T-cell (primary cell): Measurements from ENCODE around the gene INSC. TPM values are rescaled to one million over a fixed set of nuclear protein-coding genes. Genes with fewer than 3 reads are reported as not detected.

Experiments used
- ATAC-seq, 4 experiments: fragments of 200-7000 bp in 3 of 4; fragments of 150-1000 bp in 1 of 4; cut with Tn5 transposase; replicated peaks in 1 of 4; 1 replicate in 3 of 4; 2 replicates in 1 of 4; pipeline ENCODE4 v1.10.0; 2021; ENCODE audit warnings: moderate library complexity in 3 of 4, mild to moderate bottlenecking in 2 of 4, moderate number of reproducible peaks in 1 of 4
- CTCF ChIA-PET, 2 donors: fragments of 300-600 bp; sonication (Branson Sonifier 250); formaldehyde crosslinking; loops; one replicate each; lab custom pipeline; 2022; ENCODE audit warnings: antibody characterized with exemption in 2 of 2; lab: Charles Lee
- POLR2A ChIA-PET, 2 donors: fragments of 300-600 bp; sonication (Branson Sonifier 250); formaldehyde crosslinking; loops; one replicate each; lab custom pipeline; 2022; ENCODE audit warnings: antibody characterized with exemption in 2 of 2; lab: Charles Lee
- DNase-seq, 35 experiments: peaks; one replicate each; pipeline versions ENCODE4 v3.0.0 to v3.0.0-alpha.2; 2013 to 2023
- H3K27ac ChIP-seq: one replicate; pipeline ENCODE4 v1.5.1; 2013; ENCODE audit warnings: low read length
- H3K27me3 ChIP-seq, 2 experiments: replicated peaks in 1 of 2; 1 replicate in 1 of 2; 2 replicates in 1 of 2; pipeline versions ENCODE4 v1.6.1 to v1.7.0; 2013; ENCODE audit warnings: low read length in 1 of 2, mixed read lengths in 1 of 2; ENCODE audit not compliant: control insufficient read depth in 2 of 2, insufficient read depth in 2 of 2; ENCODE audit errors: extremely low read depth in 1 of 2
- H3K36me3 ChIP-seq, 2 donors: 1 replicate in 1 of 2; 2 replicates in 1 of 2; pipeline versions ENCODE4 v1.6.1 to v1.7.0; 2013; ENCODE audit warnings: low read length in 1 of 2; ENCODE audit not compliant: control insufficient read depth in 2 of 2, insufficient read depth in 1 of 2; ENCODE audit errors: extremely low read depth in 1 of 2
- H3K4me1 ChIP-seq, 2 experiments: 1 replicate in 1 of 2; 2 replicates in 1 of 2; pipeline versions ENCODE4 v1.6.1 to v1.7.0; 2013; ENCODE audit warnings: low read length in 2 of 2, mixed read lengths in 1 of 2; ENCODE audit not compliant: insufficient read depth in 2 of 2, control insufficient read depth in 1 of 2; ENCODE audit errors: extremely low read depth in 1 of 2
- H3K4me3 ChIP-seq, 2 donors: 1 replicate in 1 of 2; 2 replicates in 1 of 2; pipeline versions ENCODE4 v1.5.1 to v1.7.0; 2013; ENCODE audit warnings: mild to moderate bottlenecking in 2 of 2, low read length in 1 of 2, moderate library complexity in 1 of 2; ENCODE audit not compliant: control insufficient read depth in 1 of 2; ENCODE audit errors: extremely low read depth in 1 of 2
- H3K9me3 ChIP-seq: 2 replicates; pipeline ENCODE4 v1.7.0; 2013
- H3K27ac Mint-ChIP-seq, 2 donors: one replicate each; pipeline ENCODE4 v1.8.0; 2020 to 2021; ENCODE audit warnings: mild to moderate bottlenecking in 2 of 2, mixed read lengths in 2 of 2
- H3K27me3 Mint-ChIP-seq, 2 donors: one replicate each; pipeline ENCODE4 v1.8.0; 2021 to 2022; ENCODE audit warnings: mixed read lengths in 2 of 2
- H3K36me3 Mint-ChIP-seq: one replicate; pipeline ENCODE4 v1.8.0; 2021; ENCODE audit warnings: mixed read lengths
- H3K4me1 Mint-ChIP-seq, 3 donors: one replicate each; pipeline ENCODE4 v1.8.0; 2020 to 2022; ENCODE audit warnings: mixed read lengths in 3 of 3, mild to moderate bottlenecking in 1 of 3
- H3K4me3 Mint-ChIP-seq, 3 donors: one replicate each; pipeline ENCODE4 v1.8.0; 2020 to 2022; ENCODE audit warnings: mild to moderate bottlenecking in 3 of 3, mixed read lengths in 3 of 3, moderate library complexity in 3 of 3
- H3K9me3 Mint-ChIP-seq, 3 donors: one replicate each; pipeline ENCODE4 v1.8.0; 2020 to 2022; ENCODE audit warnings: mixed read lengths in 3 of 3
- WGBS: methylation state at CpG from one replicate; pipeline ENCODE4 v1.1.5; 2013; ENCODE audit warnings: missing lambda C conversion rate; ENCODE audit not compliant: insufficient coverage; 5-methylcytosine and 5-hydroxymethylcytosine counted together
- total RNA-seq, 35 experiments: library from RNA in 6 of 35; stranded (reverse) in 6 of 35; fragments of 120-200 nt in 1 of 35; gene quantifications; one replicate each; pipeline versions ENCODE4 v1.2.1 to v1.2.4 and lab custom pipeline; 2013 to 2026

The INSC gene
- total RNA-seq, 5 donors from 2014 or later (not counting 1 experiment from before 2014, with no cell fraction given) = 0.44 to 0.53 TPM; not detected in 3

DNA sequence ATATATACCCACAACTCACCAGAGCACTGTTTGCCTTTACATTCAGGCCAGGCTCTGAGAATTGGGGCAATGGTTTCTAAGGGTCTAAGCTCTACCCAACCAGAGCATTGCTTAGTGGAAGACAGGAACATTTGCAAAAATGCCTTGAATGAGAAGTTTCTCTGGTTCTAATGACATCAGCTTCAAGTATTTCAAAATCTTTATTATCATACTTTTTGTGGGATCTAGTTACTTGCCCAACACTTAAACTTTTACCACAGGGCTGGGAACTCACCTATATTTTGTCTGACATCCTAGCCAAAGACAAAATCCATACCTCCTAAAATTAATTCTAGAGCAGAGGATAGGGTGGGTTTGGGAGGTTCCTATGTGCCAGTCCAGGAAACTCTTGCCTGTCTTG, 51.5 kb downstream of the INSC start:
- peaks cover 6 to 18% of the 10 kb centered on the region in 2 donors for H3K27me3 Mint-ChIP-seq
- H3K4me3 Mint-ChIP-seq = no peak overlapping the region
- Histone ChIP-seq H3K27me3 (peaks cover 0 to 4% of the 10 kb centered on the region in 2 experiments), H3K9me3 (no peaks in the 10 kb centered on the region), H3K4me1 (no peaks in the 10 kb centered on the region), H3K4me3 (no peak overlapping the region), H3K36me3 (no peaks in the 10 kb centered on the region), H3K27ac (no peak overlapping the region)
- H3K27ac Mint-ChIP-seq = no peak overlapping the region
- H3K4me1 Mint-ChIP-seq = no peaks in the 10 kb centered on the region
- H3K9me3 Mint-ChIP-seq = no peaks in the 10 kb centered on the region
- ChIA-PET POLR2A (no interaction called here), CTCF (no interaction called here)
- ATAC-seq (no peak), DNase-seq (no peak)
- H3K36me3 Mint-ChIP-seq = no peaks in the 10 kb centered on the region

DNA sequence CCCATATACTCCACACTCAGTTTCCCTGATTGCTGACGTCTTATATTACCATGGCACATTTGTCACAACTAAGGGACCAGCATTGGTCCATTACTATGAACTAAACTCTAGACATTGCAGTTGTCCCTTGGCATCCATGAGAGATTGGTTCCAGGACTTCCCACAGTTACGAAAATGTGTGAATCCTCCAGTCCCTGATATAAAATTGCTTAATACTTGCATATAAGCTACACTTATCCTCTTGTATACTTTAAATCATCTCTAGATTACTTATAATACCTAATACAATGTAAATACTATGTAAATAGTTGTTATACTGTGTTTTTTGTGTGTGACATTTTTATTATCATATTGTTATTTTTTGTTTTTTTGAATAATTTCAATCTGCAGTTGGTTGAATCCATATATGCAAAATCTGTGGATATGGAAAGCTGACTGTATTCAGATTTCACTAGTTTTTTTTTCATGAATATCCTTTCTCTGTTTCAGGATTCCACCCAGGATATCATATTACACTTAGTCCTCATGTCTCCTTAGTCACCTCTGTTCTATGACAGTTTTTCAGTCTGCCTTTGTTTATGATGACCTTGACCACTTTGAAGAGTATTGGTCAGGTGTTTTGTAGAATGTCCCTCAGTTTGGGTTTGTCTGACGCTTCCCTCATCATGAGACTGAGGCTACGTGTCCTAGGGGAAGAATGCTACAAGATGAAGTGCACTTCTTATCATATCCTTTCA, 55.3 kb downstream of the INSC start:
- Mint-ChIP-seq H3K4me3 (no peak overlapping the region), H3K4me1 (no peaks in the 10 kb centered on the region), H3K36me3 (no peaks in the 10 kb centered on the region), H3K9me3 (no peaks in the 10 kb centered on the region), H3K27ac (no peak overlapping the region), H3K27me3 (peaks cover 18 to 23% of the 10 kb centered on the region in 2 donors)
- no peak for ATAC-seq
- DNase-seq = no peak
- ChIA-PET POLR2A (no interaction called here), CTCF (no interaction called here)
- H3K4me1 ChIP-seq = no peaks in the 10 kb centered on the region
- H3K27me3 ChIP-seq = peaks cover 0 to 4% of the 10 kb centered on the region in 2 experiments
- 78% methylated on average over 2 of the region's 4 CpGs for WGBS
- no peaks in the 10 kb centered on the region for H3K36me3 ChIP-seq
- no peak overlapping the region for H3K27ac ChIP-seq
- no peak overlapping the region for H3K4me3 ChIP-seq
- H3K9me3 ChIP-seq = no peaks in the 10 kb centered on the region

DNA sequence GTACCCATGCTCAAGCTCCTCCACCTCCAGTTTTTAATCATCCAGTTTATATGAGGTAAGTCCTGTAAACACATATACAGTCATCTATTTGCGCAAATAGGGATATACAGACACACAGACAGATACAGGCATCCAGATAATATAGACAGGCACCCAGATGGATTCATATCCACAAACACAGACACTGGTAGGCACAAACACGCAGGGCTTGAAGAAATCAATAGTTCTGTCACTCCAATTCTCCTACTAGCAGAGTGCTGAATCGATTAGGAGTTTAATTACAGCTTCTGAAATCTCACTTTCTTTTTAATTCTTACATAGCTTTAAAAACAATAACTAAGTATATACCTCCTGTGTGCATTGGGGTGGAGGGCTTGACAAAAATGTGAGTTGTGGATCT, 56.0 kb downstream of the INSC start:
- CTCF ChIA-PET = no interaction called here
- POLR2A ChIA-PET = no interaction called here
- Histone ChIP-seq H3K4me1 (no peaks in the 10 kb centered on the region), H3K4me3 (no peak overlapping the region), H3K36me3 (no peaks in the 10 kb centered on the region), H3K27ac (no peak overlapping the region), H3K9me3 (no peaks in the 10 kb centered on the region), H3K27me3 (peaks cover 0 to 2% of the 10 kb centered on the region in 2 experiments)
- no peak for DNase-seq
- WGBS = 67% methylated on average over 2 of the region's 3 CpGs
- Mint-ChIP-seq H3K9me3 (no peaks in the 10 kb centered on the region), H3K4me3 (no peak overlapping the region), H3K27me3 (peaks cover 15 to 26% of the 10 kb centered on the region in 2 donors), H3K4me1 (no peaks in the 10 kb centered on the region), H3K27ac (no peak overlapping the region), H3K36me3 (no peaks in the 10 kb centered on the region)
- ATAC-seq = no peak

GRCh38 chr11:15171956-15172355, 57.2 kb downstream of the INSC start:
- no peak overlapping the region for H3K27ac ChIP-seq
- no peaks in the 10 kb centered on the region for H3K9me3 ChIP-seq
- no CpG with 5 or more reads among the region's 3 CpGs for WGBS
- H3K27me3 Mint-ChIP-seq = peaks cover 13 to 30% of the 10 kb centered on the region in 2 donors
- H3K4me3 Mint-ChIP-seq = no peak overlapping the region
- no peaks in the 10 kb centered on the region for H3K9me3 Mint-ChIP-seq
- ChIA-PET POLR2A (no interaction called here), CTCF (no interaction called here)
- no peaks in the 10 kb centered on the region for H3K36me3 Mint-ChIP-seq
- H3K27ac Mint-ChIP-seq = no peak overlapping the region
- no peak overlapping the region for H3K4me3 ChIP-seq
- DNase-seq = no peak
- H3K4me1 Mint-ChIP-seq = no peaks in the 10 kb centered on the region
- H3K27me3 ChIP-seq = peaks cover 0 to 4% of the 10 kb centered on the region in 2 experiments
- H3K4me1 ChIP-seq = no peaks in the 10 kb centered on the region
- no peaks in the 10 kb centered on the region for H3K36me3 ChIP-seq
- ATAC-seq = no peak

- DNase-seq = no peak
- ChIA-PET CTCF (no interaction called here), POLR2A (no interaction called here)
- no peaks in the 10 kb centered on the region for H3K4me1 ChIP-seq
- H3K27ac Mint-ChIP-seq = no peak overlapping the region
- H3K27me3 ChIP-seq = peaks cover 0 to 9% of the 10 kb centered on the region in 2 experiments
- no peaks in the 10 kb centered on the region for H3K36me3 Mint-ChIP-seq
- no peaks in the 10 kb centered on the region for H3K9me3 Mint-ChIP-seq
- H3K4me3 Mint-ChIP-seq = no peak overlapping the region
- H3K9me3 ChIP-seq = no peaks in the 10 kb centered on the region
- 92% methylated on average over 5 of the region's 11 CpGs for WGBS
- H3K4me1 Mint-ChIP-seq = no peaks in the 10 kb centered on the region
- no peaks in the 10 kb centered on the region for H3K36me3 ChIP-seq
- no peak overlapping the region for H3K4me3 ChIP-seq
- H3K27me3 Mint-ChIP-seq = peaks cover 14 to 25% of the 10 kb centered on the region in 2 donors
- ATAC-seq = no peak
- H3K27ac ChIP-seq = no peak overlapping the region
Measured at GRCh38 chr11:15175831-15176230, 61.1 kb downstream of the INSC start.

- H3K27ac ChIP-seq = no peak overlapping the region
- CTCF ChIA-PET = no interaction called here
- no peak for ATAC-seq
Measured at GRCh38 chr11:15176646-15177163, 62.0 kb downstream of the INSC start.

More at GRCh38 chr11:15176646-15177163, 62.0 kb downstream of the INSC start:
- Mint-ChIP-seq H3K4me1 (no peaks in the 10 kb centered on the region), H3K9me3 (no peaks in the 10 kb centered on the region), H3K27me3 (peaks cover 14 to 20% of the 10 kb centered on the region in 2 donors), H3K4me3 (no peak overlapping the region), H3K27ac (no peak overlapping the region), H3K36me3 (no peaks in the 10 kb centered on the region)
- 77% methylated on average over 3 of the region's 5 CpGs for WGBS
- Histone ChIP-seq H3K4me3 (no peak overlapping the region), H3K9me3 (no peaks in the 10 kb centered on the region), H3K4me1 (no peaks in the 10 kb centered on the region), H3K36me3 (no peaks in the 10 kb centered on the region), H3K27me3 (peaks cover 0 to 9% of the 10 kb centered on the region in 2 experiments)
- POLR2A ChIA-PET = interaction anchor here in 1 of 2 donors (0.5 kb wide), 1 partner anchor 237 kb away, joined by 3 read pairs; no protein-coding TSS in a partner anchor
- DNase-seq = no peak
